Neural cell (in vitro differentiated cells): ENCODE data around the gene NME9. TPM values are rescaled to one million over a fixed set of nuclear protein-coding genes. Genes with fewer than 3 reads are reported as not detected.

ENCODE experiments used
- H2AFZ ChIP-seq: fragments of 200-600, 300-800 bp; sonication (generic), shearing (Covaris generic); 2 replicates; pipeline ENCODE4 v1.6.0; 2014; ENCODE audit warnings: low read depth, mild to moderate bottlenecking, antibody characterized with exemption, low read length, moderate library complexity
- H3F3A ChIP-seq: fragments of 200-600 bp; shearing (Covaris generic); 2 replicates; pipeline ENCODE4 v1.6.1; 2016; ENCODE audit warnings: mild to moderate bottlenecking, moderate library complexity, mixed read lengths, antibody characterized with exemption, low read length; ENCODE audit not compliant: insufficient read depth, poor library complexity, severe bottlenecking
- H3K27ac ChIP-seq: fragments of 200-600, 300-800 bp; sonication (generic), shearing (Covaris generic); 2 replicates; pipeline ENCODE4 v1.5.1; 2014; ENCODE audit warnings: mild to moderate bottlenecking, low read length, moderate library complexity
- H3K27me3 ChIP-seq: fragments of 300-800, 200-600 bp; sonication (generic), shearing (Covaris generic); 2 replicates; pipeline ENCODE4 v1.6.0; 2014; ENCODE audit warnings: mild to moderate bottlenecking, low read depth, low read length, moderate library complexity; ENCODE audit not compliant: insufficient read depth
- H3K36me3 ChIP-seq: fragments of 300-800, 200-600 bp; sonication (generic), shearing (Covaris generic); 2 replicates; pipeline ENCODE4 v1.5.1; 2014; ENCODE audit warnings: mild to moderate bottlenecking, antibody characterized with exemption, low read length, moderate library complexity; ENCODE audit not compliant: insufficient read depth
- H3K4me2 ChIP-seq: fragments of 300-800, 200-600 bp; sonication (generic), shearing (Covaris generic); 2 replicates; pipeline ENCODE4 v1.6.0; 2014; ENCODE audit warnings: mild to moderate bottlenecking, low read length
- H3K4me3 ChIP-seq: fragments of 300-800, 200-600 bp; sonication (generic), shearing (Covaris generic); 2 replicates; pipeline ENCODE4 v1.5.1; 2014; ENCODE audit warnings: mild to moderate bottlenecking, low read length, moderate library complexity
- H3K79me2 ChIP-seq: fragments of 200-600 bp; shearing (Covaris generic); replicated peaks from 2 replicates; pipeline ENCODE4 v1.6.0; 2014; ENCODE audit warnings: mild to moderate bottlenecking, low read length, moderate library complexity; ENCODE audit not compliant: insufficient read depth
- H3K9ac ChIP-seq: fragments of 300-800, 200-600 bp; sonication (generic), shearing (Covaris generic); 2 replicates; pipeline ENCODE4 v1.6.1; 2016; ENCODE audit warnings: mild to moderate bottlenecking, low read length, mixed read lengths
- H3K9me2 ChIP-seq: fragments of 200-600 bp; shearing (Covaris generic); 2 replicates; pipeline ENCODE4 v1.6.1; 2016; ENCODE audit warnings: mild to moderate bottlenecking, low read length, mixed read lengths; ENCODE audit not compliant: insufficient read depth
- H3K9me3 ChIP-seq: fragments of 200-600, 300-800 bp; sonication (generic), shearing (Covaris generic); 2 replicates; pipeline ENCODE4 v1.6.1; 2016; ENCODE audit warnings: mild to moderate bottlenecking, mixed run types, low read length, moderate library complexity, mixed read lengths
- H4K20me1 ChIP-seq: fragments of 200-600 bp; shearing (Covaris generic); 2 replicates; pipeline ENCODE4 v1.6.1; 2016; ENCODE audit warnings: mild to moderate bottlenecking, mixed run types; ENCODE audit not compliant: insufficient read depth
- EP300 ChIP-seq: fragments of 450-650 bp; conservative IDR thresholded peaks from 2 replicates; pipeline ENCODE4 v1.6.1; 2014; ENCODE audit warnings: antibody characterized with exemption, mild to moderate bottlenecking, moderate library complexity; ENCODE audit not compliant: poor library complexity, severe bottlenecking
- EZH2 ChIP-seq: fragments of 200-600, 300-800 bp; shearing (Covaris generic), sonication (generic); IDR thresholded peaks from 2 replicates; pipeline ENCODE4 v1.6.1; 2014; ENCODE audit warnings: antibody characterized with exemption, low read length, borderline replicate concordance, mild to moderate bottlenecking; ENCODE audit not compliant: insufficient read depth, poor library complexity, severe bottlenecking
- MXI1 ChIP-seq: fragments of 450-650 bp; conservative IDR thresholded peaks from 2 replicates; pipeline ENCODE4 v1.6.1; 2014; ENCODE audit warnings: antibody characterized with exemption, mild to moderate bottlenecking; ENCODE audit not compliant: poor library complexity, severe bottlenecking
- POLR2AphosphoS5 ChIP-seq: IDR thresholded peaks from 2 replicates; pipeline ENCODE4 v1.6.1; 2012
- RAD21 ChIP-seq: fragments of 450-650 bp; conservative IDR thresholded peaks from 2 replicates; pipeline ENCODE4 v1.6.1; 2014; ENCODE audit warnings: antibody characterized with exemption, mild to moderate bottlenecking, moderate library complexity
- SMC3 ChIP-seq: fragments of 450-650 bp; conservative IDR thresholded peaks from 2 replicates; pipeline ENCODE4 v1.6.1; 2014; ENCODE audit warnings: antibody characterized with exemption, mild to moderate bottlenecking, moderate library complexity; ENCODE audit not compliant: poor library complexity
- TAF1 ChIP-seq: IDR thresholded peaks from 2 replicates; pipeline ENCODE4 v1.6.1; 2012; ENCODE audit warnings: low read depth
- polyA plus RNA-seq: library from polyadenylated mRNA; depleted of rRNA; stranded (reverse); fragments of >200 nt; gene quantifications from 2 replicates; pipeline ENCODE4 v1.2.3, GENCODE V29; 2014
- TF ChIP-seq, protein P1 (sequence below): fragments of 450-650 bp; IDR thresholded peaks from 2 replicates; pipeline ENCODE4 v1.5.1; 2014; ENCODE audit warnings: antibody characterized with exemption, mild to moderate bottlenecking, moderate library complexity; ENCODE audit not compliant: poor library complexity, severe bottlenecking
- TF ChIP-seq, protein P2 (sequence below): IDR thresholded peaks from 2 replicates; pipeline ENCODE4 v1.6.1; 2012; ENCODE audit warnings: borderline replicate concordance

Gene NME9
- polyA plus RNA-seq, 1 donor from 2014 or later = 17.4 TPM

DNA sequence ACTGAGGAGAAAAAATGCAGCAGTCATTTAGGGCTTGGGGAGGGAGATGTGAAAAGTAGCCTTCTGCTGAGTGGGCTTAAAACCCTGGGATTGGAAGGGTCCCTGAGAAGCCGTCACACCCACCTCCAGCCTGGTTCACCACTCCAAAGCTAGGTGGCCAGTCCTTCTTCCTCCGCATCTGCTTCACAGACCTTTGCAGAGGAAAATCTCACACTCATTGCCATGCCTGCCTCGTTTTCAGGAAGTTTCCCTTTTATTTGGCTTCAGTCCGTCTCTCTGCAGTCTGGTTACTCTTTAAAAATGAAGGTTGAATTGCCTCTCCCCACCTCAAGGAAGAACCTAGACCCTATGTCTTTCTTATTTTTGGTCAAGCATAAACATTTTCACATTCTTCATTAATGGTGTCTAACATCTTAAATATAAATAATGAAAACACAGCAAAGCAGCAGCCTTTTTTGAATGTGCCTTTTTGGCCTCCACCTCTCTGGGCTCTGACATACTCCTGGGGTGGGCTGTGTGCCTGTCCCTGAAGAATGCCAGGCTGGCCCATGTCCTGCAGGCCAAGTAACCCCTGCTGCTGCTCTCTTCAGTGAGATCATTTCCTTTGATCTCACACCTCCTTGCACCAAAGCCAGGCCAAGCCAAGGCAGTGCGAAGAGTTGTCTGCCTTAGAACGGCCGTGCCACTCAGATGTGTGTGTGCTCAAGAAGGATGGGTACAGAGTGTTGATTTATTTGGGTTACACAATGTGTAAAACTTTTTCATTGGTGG is 29.7 kb upstream of the NME9 start:
- Histone ChIP-seq H3K36me3 (no peaks in the 10 kb centered on the region), H3F3A (no peaks in the 10 kb centered on the region), H3K4me2 (no peak overlapping the region), H2AFZ (no peak overlapping the region), H3K79me2 (no peaks in the 10 kb centered on the region), H3K27me3 (no peaks in the 10 kb centered on the region), H3K9ac (no peak overlapping the region), H4K20me1 (no peaks in the 10 kb centered on the region), H3K4me3 (no peak overlapping the region), H3K9me3 (no peaks in the 10 kb centered on the region), H3K27ac (no peak overlapping the region), H3K9me2 (no peaks in the 10 kb centered on the region)
- no peak for TF ChIP-seq EZH2
- TF ChIP-seq, protein P1, sequence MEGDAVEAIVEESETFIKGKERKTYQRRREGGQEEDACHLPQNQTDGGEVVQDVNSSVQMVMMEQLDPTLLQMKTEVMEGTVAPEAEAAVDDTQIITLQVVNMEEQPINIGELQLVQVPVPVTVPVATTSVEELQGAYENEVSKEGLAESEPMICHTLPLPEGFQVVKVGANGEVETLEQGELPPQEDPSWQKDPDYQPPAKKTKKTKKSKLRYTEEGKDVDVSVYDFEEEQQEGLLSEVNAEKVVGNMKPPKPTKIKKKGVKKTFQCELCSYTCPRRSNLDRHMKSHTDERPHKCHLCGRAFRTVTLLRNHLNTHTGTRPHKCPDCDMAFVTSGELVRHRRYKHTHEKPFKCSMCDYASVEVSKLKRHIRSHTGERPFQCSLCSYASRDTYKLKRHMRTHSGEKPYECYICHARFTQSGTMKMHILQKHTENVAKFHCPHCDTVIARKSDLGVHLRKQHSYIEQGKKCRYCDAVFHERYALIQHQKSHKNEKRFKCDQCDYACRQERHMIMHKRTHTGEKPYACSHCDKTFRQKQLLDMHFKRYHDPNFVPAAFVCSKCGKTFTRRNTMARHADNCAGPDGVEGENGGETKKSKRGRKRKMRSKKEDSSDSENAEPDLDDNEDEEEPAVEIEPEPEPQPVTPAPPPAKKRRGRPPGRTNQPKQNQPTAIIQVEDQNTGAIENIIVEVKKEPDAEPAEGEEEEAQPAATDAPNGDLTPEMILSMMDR = no peak
- TF ChIP-seq TAF1 = no peak
- no peak for TF ChIP-seq POLR2AphosphoS5
- no peak for TF ChIP-seq RAD21
- no peak for TF ChIP-seq EP300
- no peak for TF ChIP-seq MXI1
- TF ChIP-seq, protein P2, sequence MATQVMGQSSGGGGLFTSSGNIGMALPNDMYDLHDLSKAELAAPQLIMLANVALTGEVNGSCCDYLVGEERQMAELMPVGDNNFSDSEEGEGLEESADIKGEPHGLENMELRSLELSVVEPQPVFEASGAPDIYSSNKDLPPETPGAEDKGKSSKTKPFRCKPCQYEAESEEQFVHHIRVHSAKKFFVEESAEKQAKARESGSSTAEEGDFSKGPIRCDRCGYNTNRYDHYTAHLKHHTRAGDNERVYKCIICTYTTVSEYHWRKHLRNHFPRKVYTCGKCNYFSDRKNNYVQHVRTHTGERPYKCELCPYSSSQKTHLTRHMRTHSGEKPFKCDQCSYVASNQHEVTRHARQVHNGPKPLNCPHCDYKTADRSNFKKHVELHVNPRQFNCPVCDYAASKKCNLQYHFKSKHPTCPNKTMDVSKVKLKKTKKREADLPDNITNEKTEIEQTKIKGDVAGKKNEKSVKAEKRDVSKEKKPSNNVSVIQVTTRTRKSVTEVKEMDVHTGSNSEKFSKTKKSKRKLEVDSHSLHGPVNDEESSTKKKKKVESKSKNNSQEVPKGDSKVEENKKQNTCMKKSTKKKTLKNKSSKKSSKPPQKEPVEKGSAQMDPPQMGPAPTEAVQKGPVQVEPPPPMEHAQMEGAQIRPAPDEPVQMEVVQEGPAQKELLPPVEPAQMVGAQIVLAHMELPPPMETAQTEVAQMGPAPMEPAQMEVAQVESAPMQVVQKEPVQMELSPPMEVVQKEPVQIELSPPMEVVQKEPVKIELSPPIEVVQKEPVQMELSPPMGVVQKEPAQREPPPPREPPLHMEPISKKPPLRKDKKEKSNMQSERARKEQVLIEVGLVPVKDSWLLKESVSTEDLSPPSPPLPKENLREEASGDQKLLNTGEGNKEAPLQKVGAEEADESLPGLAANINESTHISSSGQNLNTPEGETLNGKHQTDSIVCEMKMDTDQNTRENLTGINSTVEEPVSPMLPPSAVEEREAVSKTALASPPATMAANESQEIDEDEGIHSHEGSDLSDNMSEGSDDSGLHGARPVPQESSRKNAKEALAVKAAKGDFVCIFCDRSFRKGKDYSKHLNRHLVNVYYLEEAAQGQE = no peak
- TF ChIP-seq SMC3 = no peak

DNA sequence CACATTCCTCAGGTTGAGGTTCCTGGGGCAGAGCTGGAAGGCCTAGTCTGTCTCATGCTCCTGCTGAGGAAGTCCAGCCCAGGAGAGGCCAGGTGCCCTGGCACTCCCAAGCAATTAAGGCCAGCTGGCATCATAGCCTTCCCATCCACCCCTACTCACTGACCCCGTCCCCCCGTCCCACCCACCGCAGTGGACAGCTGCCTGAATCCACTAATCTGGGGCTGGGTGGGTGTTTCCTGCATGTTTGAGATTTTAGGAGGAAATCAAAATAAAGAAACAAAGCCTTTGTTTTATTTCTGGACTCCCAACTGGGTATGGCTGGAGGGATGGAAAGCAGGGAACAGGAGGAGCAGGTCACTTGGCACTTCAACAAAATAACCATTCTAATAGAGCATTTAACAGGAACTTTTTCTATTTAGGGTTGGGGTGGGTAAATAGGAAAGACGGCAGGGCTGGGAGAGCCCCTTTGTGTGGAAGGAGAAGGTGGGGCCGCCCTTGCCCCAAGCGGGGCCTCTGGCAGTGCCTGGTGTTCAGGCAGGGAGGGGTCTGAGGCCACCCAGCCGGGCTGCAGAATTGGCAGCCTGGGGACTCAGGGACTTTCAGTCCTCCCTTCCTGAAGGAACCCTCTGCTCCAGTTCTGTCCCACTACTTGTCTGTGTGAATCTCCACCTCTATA is 27.2 kb upstream of the NME9 start:
- no peak overlapping the region for H3K27ac ChIP-seq
- H3F3A ChIP-seq = no peaks in the 10 kb centered on the region
- no peaks in the 10 kb centered on the region for H4K20me1 ChIP-seq
- no peak overlapping the region for H3K4me3 ChIP-seq
- no peaks in the 10 kb centered on the region for H3K9me3 ChIP-seq
- H3K9me2 ChIP-seq = no peaks in the 10 kb centered on the region
- no peak overlapping the region for H3K9ac ChIP-seq
- TF ChIP-seq, protein P1 = no peak
- TF ChIP-seq EP300 = no peak
- TF ChIP-seq POLR2AphosphoS5 = no peak
- TF ChIP-seq SMC3 = no peak
- TF ChIP-seq MXI1 = no peak
- no peak for TF ChIP-seq EZH2
- TF ChIP-seq, protein P2 = no peak
- TF ChIP-seq RAD21 = no peak
- TF ChIP-seq TAF1 = no peak
- H3K4me2 ChIP-seq = no peak overlapping the region
- H3K36me3 ChIP-seq = no peaks in the 10 kb centered on the region
- H2AFZ ChIP-seq = no peak overlapping the region
- no peaks in the 10 kb centered on the region for H3K79me2 ChIP-seq
- H3K27me3 ChIP-seq = no peaks in the 10 kb centered on the region
